ENCODE results near the gene KDSR. TPM values are rescaled to one million over a fixed set of nuclear protein-coding genes. Genes with fewer than 3 reads are reported as not detected.

Gene KDSR
- polyA plus RNA-seq, 1 donor from 2014 or later = 14.7 TPM

DNA sequence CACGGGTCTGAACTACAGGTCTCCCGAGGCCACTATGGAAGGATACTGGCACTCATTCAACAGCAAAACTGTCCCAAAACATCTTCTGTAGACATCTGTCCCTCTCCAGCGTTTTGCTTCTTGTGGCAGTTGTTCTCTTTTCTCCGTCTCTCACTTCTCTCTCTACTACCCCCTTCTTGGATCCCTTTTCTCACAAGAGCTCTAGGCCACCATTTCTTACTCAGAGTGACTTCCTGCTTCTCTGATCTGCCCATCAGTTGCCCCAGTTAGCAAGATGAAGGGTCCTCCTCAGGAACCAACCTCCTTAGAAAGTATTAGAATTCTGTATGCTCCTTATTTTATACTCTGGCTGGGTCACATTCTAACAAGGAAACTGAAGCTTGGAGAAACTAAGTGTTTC, 80.1 kb downstream of the KDSR start:
- H3K9me3 ChIP-seq (ENCODE audit: low read length) = no peaks in the 10 kb centered on the region
- H3F3A ChIP-seq (ENCODE audit: insufficient read depth, low read length, poor library complexity, severe bottlenecking) = no peaks in the 10 kb centered on the region
- no peak overlapping the region for H3K9ac ChIP-seq (ENCODE audit: low read length)
- H3K79me2 ChIP-seq (replicated peaks; ENCODE audit: insufficient read depth, low read length) = no peaks in the 10 kb centered on the region
- no peak overlapping the region for H3K4me2 ChIP-seq (ENCODE audit: low read length)
- TF ChIP-seq POLR2AphosphoS5 (IDR thresholded peaks at IDR 0.05) (no peak), SMC3 (conservative IDR thresholded peaks at IDR 0.05; ENCODE audit: poor library complexity) (no peak), MXI1 (conservative IDR thresholded peaks at IDR 0.05; ENCODE audit: poor library complexity, severe bottlenecking) (no peak), TAF1 (IDR thresholded peaks at IDR 0.05; ENCODE audit: low read depth) (no peak), EP300 (conservative IDR thresholded peaks at IDR 0.05; ENCODE audit: poor library complexity, severe bottlenecking) (no peak), RAD21 (conservative IDR thresholded peaks at IDR 0.05) (no peak), EZH2 (IDR thresholded peaks at IDR 0.05; ENCODE audit: borderline replicate concordance, insufficient read depth, low read length, poor library complexity, severe bottlenecking) (no peak)
- TF ChIP-seq, protein P1, sequence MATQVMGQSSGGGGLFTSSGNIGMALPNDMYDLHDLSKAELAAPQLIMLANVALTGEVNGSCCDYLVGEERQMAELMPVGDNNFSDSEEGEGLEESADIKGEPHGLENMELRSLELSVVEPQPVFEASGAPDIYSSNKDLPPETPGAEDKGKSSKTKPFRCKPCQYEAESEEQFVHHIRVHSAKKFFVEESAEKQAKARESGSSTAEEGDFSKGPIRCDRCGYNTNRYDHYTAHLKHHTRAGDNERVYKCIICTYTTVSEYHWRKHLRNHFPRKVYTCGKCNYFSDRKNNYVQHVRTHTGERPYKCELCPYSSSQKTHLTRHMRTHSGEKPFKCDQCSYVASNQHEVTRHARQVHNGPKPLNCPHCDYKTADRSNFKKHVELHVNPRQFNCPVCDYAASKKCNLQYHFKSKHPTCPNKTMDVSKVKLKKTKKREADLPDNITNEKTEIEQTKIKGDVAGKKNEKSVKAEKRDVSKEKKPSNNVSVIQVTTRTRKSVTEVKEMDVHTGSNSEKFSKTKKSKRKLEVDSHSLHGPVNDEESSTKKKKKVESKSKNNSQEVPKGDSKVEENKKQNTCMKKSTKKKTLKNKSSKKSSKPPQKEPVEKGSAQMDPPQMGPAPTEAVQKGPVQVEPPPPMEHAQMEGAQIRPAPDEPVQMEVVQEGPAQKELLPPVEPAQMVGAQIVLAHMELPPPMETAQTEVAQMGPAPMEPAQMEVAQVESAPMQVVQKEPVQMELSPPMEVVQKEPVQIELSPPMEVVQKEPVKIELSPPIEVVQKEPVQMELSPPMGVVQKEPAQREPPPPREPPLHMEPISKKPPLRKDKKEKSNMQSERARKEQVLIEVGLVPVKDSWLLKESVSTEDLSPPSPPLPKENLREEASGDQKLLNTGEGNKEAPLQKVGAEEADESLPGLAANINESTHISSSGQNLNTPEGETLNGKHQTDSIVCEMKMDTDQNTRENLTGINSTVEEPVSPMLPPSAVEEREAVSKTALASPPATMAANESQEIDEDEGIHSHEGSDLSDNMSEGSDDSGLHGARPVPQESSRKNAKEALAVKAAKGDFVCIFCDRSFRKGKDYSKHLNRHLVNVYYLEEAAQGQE (IDR thresholded peaks at IDR 0.05; ENCODE audit: borderline replicate concordance) = no peak
- TF ChIP-seq, protein P2, sequence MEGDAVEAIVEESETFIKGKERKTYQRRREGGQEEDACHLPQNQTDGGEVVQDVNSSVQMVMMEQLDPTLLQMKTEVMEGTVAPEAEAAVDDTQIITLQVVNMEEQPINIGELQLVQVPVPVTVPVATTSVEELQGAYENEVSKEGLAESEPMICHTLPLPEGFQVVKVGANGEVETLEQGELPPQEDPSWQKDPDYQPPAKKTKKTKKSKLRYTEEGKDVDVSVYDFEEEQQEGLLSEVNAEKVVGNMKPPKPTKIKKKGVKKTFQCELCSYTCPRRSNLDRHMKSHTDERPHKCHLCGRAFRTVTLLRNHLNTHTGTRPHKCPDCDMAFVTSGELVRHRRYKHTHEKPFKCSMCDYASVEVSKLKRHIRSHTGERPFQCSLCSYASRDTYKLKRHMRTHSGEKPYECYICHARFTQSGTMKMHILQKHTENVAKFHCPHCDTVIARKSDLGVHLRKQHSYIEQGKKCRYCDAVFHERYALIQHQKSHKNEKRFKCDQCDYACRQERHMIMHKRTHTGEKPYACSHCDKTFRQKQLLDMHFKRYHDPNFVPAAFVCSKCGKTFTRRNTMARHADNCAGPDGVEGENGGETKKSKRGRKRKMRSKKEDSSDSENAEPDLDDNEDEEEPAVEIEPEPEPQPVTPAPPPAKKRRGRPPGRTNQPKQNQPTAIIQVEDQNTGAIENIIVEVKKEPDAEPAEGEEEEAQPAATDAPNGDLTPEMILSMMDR (IDR thresholded peaks at IDR 0.05; ENCODE audit: poor library complexity, severe bottlenecking) = no peak
- H3K27ac ChIP-seq (ENCODE audit: low read length) = no peak overlapping the region
- H4K20me1 ChIP-seq (ENCODE audit: insufficient read depth) = no peaks in the 10 kb centered on the region
- H3K4me3 ChIP-seq (ENCODE audit: low read length) = no peak overlapping the region
- H3K36me3 ChIP-seq (ENCODE audit: insufficient read depth, low read length) = no peaks in the 10 kb centered on the region
- H3K27me3 ChIP-seq (ENCODE audit: insufficient read depth, low read depth, low read length) = no peaks in the 10 kb centered on the region
- no peaks in the 10 kb centered on the region for H3K9me2 ChIP-seq (ENCODE audit: insufficient read depth, low read length)
- H2AFZ ChIP-seq (ENCODE audit: low read depth, low read length) = no peak overlapping the region

DNA sequence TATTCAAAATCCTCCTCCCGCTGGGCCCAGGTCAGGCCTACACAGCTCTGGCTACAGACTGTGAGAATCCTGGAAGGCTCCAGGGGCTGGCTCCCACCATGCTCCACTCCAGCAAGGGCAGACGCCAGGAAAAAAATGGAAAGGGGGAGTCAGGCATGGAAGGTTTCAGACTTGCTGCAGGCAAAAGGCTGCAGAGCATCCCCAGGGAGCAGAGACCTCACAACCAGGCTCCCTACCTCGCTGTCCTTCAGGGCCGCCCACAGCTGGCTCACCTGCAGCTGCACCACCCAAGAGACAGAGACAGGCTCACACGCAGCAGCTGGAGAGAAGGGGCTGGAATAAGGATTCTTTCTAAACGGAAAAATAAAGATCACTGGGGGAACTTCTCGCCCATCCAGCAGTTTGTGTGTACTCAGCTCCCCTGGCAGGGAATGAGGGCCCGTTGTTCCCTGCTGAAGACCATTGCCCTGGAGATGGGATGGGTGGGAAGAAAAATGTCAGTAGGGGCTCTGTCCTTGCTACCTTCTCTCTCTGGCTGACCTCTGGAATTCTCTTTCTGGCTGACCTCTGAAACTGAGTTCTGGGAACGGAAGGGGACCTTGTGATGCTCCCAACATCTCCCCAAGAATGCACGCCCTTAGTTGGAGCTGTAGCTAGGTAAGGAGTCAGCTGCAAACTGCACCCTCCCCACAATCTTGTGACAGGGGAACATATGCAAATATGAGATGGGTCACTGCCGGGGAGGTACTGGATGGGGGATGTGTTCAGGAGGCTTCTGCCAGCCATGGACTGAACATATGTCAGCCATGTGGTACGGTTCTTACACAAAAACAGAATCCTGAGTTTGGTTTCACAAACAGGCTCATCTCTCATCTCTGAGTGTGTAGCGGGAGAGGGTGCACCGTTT, 81.9 kb downstream of the KDSR start:
- H3K4me2 ChIP-seq (ENCODE audit: low read length) = no peak overlapping the region
- no peak overlapping the region for H2AFZ ChIP-seq (ENCODE audit: low read depth, low read length)
- no peaks in the 10 kb centered on the region for H3K9me3 ChIP-seq (ENCODE audit: low read length)
- TF ChIP-seq EP300 (conservative IDR thresholded peaks at IDR 0.05; ENCODE audit: poor library complexity, severe bottlenecking) (no peak), MXI1 (conservative IDR thresholded peaks at IDR 0.05; ENCODE audit: poor library complexity, severe bottlenecking) (no peak), SMC3 (conservative IDR thresholded peaks at IDR 0.05; ENCODE audit: poor library complexity) (no peak)
- H3K79me2 ChIP-seq (replicated peaks; ENCODE audit: insufficient read depth, low read length) = no peaks in the 10 kb centered on the region
- H4K20me1 ChIP-seq (ENCODE audit: insufficient read depth) = no peaks in the 10 kb centered on the region
- H3K9ac ChIP-seq (ENCODE audit: low read length) = no peak overlapping the region
- H3K4me3 ChIP-seq (ENCODE audit: low read length) = no peak overlapping the region
- no peak overlapping the region for H3K27ac ChIP-seq (ENCODE audit: low read length)
- H3K36me3 ChIP-seq (ENCODE audit: insufficient read depth, low read length) = no peaks in the 10 kb centered on the region
- no peaks in the 10 kb centered on the region for H3K9me2 ChIP-seq (ENCODE audit: insufficient read depth, low read length)
- H3F3A ChIP-seq (ENCODE audit: insufficient read depth, low read length, poor library complexity, severe bottlenecking) = no peaks in the 10 kb centered on the region
- H3K27me3 ChIP-seq (ENCODE audit: insufficient read depth, low read depth, low read length) = no peaks in the 10 kb centered on the region
